GM18909 (cell line): Measurements from ENCODE around the gene ZSCAN32.

Source experiments
- ATAC-seq: cut with Tn5 transposase; IDR thresholded peaks from one replicate; pipeline ENCODE4 v1.9.1; 2021; ENCODE audit warnings: mild to moderate bottlenecking; ENCODE audit not compliant: unreplicated experiment, poor library complexity

The ZSCAN32 gene

GRCh38 chr16:3362931-3363330, 37.9 kb downstream of the ZSCAN32 start:
- ATAC-seq = no peak

DNA sequence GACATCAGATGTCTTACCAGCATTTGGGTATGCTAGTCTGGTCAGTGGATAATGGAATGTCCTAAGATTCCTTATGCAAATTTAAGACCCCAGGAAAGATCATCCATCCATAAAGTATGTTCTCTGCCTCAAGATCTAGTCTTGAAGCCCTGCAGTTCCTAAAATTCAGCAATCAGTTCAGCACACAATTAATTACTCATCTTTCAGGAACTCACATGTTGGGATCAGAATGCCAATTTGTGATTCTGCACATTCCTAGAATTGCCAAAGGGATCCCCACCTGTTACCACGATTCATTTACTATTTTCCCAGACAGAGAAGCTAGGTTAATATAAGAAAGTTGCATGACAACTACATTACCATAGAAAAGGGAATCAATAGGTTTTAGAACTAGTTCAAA, 41.9 kb downstream of the ZSCAN32 start:
- ATAC-seq = no peak

DNA sequence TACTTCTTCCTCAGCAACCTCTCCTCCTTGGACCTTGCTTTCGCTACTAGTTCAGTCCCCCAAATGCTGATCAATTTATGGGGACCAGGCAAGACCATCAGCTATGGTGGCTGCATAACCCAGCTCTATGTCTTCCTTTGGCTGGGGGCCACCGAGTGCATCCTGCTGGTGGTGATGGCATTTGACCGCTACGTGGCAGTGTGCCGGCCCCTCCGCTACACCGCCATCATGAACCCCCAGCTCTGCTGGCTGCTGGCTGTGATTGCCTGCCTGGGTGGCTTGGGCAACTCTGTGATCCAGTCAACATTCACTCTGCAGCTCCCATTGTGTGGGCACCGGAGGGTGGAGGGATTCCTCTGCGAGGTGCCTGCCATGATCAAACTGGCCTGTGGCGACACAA, 44.7 kb downstream of the ZSCAN32 start:
- ATAC-seq = no peak

DNA sequence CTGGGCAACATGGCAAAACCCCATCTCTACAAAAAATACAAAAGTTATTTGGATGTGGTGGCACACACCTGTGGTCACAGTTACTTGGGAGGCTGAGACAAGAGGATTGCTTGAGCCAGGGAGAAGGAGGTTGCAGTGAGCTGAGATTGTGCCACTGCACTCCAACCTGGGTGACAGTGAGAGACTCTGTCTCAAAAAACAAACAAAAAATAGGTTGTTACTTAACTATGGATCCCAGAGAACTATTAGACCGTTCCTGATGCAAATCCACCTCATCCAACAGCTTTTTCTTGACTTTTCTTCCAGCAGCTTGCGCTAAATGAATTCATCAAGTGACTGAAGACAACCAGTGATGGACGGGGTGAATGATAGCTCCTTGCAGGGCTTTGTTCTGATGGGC, 45.2 kb downstream of the ZSCAN32 start, which contains the start of gene OR2C1:
TSS of gene OR2C1 (plus strand) at position 301 of the 400 bp plus-strand sequence. CDS start at position 353, 52 bp downstream.
- ATAC-seq = no peak

GRCh38 chr16:3349175-3349574, 51.6 kb downstream of the ZSCAN32 start:
- ATAC-seq = no peak

- ATAC-seq = no peak
Measured at GRCh38 chr16:3348547-3349167, 52.1 kb downstream of the ZSCAN32 start.

DNA sequence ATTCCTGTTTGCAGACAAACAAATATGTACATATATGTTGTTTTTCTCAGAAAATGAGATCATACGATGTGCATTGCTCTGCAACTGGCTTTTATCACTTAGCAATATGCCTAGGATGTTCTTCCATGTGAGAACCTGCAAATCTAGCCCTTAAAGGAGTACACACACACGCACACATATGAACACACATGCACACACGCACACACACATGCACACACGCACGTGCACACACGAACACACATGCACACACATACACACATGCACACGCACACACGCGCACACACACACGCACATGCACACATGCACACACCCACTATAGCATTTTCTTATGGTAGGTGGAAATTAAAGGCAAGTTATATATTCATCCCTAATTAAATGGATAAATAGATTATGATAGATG, 53.2 kb downstream of the ZSCAN32 start:
- no peak for ATAC-seq

DNA sequence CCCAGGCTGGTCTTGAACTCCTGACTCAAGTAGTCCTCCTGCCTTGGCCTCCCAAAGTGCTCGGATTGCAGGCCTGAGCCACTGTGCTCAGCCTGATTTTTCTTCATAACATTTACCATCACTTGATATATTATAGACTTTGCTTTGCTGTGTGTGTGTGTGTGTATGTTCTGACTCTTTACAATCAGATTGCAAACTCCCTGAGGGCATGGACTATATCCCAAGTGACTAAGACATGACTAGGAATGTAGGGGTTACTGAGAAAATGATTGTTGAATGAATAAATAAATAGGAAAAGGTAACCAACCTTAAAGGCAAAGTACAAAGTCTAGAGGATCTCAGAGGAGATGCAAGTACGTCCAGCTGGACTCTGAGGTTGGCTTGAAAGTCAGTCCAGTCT, 54.8 kb downstream of the ZSCAN32 start:
- ATAC-seq = no peak
